Fibroblast of pulmonary artery (primary cell): Measurements from ENCODE around the gene PRKAR2B.
"Not testable (repeated sequence)": the region's sequence is repeated elsewhere in the genome, so short reads cannot be mapped to it uniquely, and the experiment has no call there.

ENCODE experiments used
- DNase-seq: peaks from one replicate; pipeline ENCODE4 v3.0.0-alpha.2; 2010; ENCODE audit warnings: low read depth
- H3K4me3 ChIP-seq: replicated peaks from 2 replicates; pipeline ENCODE4 v1.5.1; 2011; ENCODE audit warnings: low read depth, mild to moderate bottlenecking, control low read depth, low read length, moderate library complexity
- TF ChIP-seq, protein P1 (sequence below): IDR thresholded peaks from 2 replicates; pipeline ENCODE4 v1.5.1; 2011; ENCODE audit warnings: mild to moderate bottlenecking, control low read depth, low read length, inconsistent platforms; ENCODE audit errors: missing control alignments

PRKAR2B gene

GRCh38 chr7:107123392-107123791 lies 78.9 kb downstream of the PRKAR2B start:
- TF ChIP-seq, protein P1, sequence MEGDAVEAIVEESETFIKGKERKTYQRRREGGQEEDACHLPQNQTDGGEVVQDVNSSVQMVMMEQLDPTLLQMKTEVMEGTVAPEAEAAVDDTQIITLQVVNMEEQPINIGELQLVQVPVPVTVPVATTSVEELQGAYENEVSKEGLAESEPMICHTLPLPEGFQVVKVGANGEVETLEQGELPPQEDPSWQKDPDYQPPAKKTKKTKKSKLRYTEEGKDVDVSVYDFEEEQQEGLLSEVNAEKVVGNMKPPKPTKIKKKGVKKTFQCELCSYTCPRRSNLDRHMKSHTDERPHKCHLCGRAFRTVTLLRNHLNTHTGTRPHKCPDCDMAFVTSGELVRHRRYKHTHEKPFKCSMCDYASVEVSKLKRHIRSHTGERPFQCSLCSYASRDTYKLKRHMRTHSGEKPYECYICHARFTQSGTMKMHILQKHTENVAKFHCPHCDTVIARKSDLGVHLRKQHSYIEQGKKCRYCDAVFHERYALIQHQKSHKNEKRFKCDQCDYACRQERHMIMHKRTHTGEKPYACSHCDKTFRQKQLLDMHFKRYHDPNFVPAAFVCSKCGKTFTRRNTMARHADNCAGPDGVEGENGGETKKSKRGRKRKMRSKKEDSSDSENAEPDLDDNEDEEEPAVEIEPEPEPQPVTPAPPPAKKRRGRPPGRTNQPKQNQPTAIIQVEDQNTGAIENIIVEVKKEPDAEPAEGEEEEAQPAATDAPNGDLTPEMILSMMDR, result no peak
- H3K4me3 ChIP-seq, result no peak overlapping the region
- no peak for DNase-seq

DNA sequence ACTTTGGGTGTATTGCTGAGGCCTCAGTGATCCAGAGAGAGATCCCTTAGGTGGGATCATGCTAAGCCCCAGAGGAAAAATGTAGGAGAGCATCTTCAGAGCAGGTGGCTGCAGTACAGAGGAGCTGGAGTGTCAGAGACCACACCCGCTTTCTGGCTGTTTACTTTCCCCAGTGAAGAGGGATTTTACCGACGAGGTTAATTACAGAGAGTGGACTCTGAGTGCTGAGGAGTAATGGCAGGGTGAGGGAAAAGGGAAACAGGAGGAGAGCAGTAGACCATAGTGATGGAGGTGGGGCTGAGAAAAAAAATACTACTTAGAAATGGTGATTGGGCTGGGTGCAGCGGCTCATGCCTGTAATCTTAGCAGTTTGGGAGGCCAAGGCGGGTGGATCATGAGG lies 81.0 kb downstream of the PRKAR2B start:
- no peak overlapping the region for H3K4me3 ChIP-seq
- no peak for DNase-seq
- TF ChIP-seq, protein P1, result no peak

DNA sequence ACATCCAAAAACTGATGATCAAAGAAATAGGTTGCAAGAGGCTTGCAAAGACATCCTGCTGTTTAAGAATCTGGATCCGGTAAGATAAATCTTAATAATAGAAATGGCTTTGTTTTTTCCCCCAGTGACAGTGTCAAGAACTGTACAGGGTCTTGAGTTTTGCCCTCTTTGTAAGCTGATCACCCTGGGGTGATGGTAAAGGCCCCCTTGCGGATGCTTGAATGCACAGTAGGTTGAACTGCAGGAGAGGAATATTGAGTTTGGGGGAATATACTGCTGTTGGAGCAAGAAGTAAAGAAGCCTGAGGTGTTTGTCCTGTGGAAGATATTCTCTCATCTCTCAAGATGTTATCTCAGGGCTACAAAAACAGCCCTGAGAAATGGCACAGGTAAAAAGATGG lies 83.7 kb downstream of the PRKAR2B start:
- TF ChIP-seq, protein P1, result no peak
- DNase-seq, result no peak
- H3K4me3 ChIP-seq, result no peak overlapping the region

DNA sequence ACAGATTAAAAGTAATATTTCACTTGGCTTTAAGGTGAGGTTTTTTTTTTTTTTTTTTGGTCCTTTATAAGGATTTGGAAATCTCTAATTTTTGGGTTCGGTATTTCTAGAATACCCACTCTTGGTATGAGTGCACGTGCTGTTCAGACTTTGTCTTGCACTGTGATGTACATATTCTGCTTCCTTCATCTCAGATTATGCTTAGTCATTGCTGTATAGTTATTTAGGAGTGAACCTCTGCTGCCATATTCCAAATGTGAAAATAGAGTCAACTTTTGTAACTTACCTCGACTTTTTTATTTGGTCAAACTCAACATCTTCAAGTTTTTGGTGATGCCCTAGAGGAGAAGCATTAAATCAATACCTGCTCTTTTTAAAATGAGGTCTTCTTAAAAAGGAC lies 84.2 kb downstream of the PRKAR2B start:
- DNase-seq, result no peak
- no peak overlapping the region for H3K4me3 ChIP-seq
- TF ChIP-seq, protein P1, result no peak

GRCh38 chr7:107130487-107131220 lies 86.1 kb downstream of the PRKAR2B start:
- TF ChIP-seq, protein P1, result peak; percentile 23
- H3K4me3 ChIP-seq, result no peak overlapping the region
- DNase-seq, result no peak

DNA sequence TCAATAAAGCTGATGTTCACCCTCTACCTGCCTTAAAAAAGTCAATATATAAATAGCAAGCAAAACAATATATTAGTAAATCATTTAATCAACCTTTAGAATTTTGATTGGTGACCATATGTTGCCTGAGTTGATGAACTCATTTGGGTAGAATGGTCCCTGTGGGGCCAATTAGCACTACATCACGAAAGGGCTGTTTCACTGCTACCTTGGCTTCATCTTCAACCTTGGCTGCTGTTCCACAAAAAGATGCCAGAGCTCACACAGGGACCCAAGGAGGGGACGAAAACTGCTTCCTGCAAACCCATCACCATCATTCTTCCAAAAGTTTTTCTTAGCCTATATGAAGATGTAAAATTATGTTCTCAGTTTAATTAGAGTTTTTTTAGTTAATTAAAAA lies 88.9 kb downstream of the PRKAR2B start:
- TF ChIP-seq, protein P1, result no peak
- no peak for DNase-seq

GRCh38 chr7:107138696-107139420 lies 94.4 kb downstream of the PRKAR2B start:
- TF ChIP-seq, protein P1, result no peak

More for the DNA sequence above, 88.9 kb downstream of the PRKAR2B start:
- H3K4me3 ChIP-seq, result no peak overlapping the region

DNA sequence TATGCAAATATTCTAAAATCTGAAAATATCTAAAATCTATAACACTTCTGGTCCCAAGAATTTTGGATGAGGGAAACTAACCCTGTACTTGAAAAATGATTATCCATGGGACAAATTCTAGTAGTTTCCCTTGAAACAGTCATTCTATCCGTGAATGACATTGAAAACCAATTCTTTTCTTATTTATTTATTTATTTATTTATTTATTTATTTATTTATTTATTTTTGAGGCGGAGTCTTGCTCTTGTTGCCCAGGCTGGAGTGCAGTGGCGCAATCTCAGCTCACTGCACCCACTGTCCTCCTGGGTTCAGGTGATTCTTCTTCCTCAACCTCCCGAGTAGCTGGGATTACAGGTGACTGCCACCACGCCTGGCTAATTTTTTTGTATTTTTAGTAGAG lies 99.4 kb downstream of the PRKAR2B start:
- not testable (repeated sequence) for DNase-seq, H3K4me3 ChIP-seq

More at GRCh38 chr7:107138696-107139420, 94.4 kb downstream of the PRKAR2B start:
- H3K4me3 ChIP-seq, result no peak overlapping the region
- no peak for DNase-seq
